Germinal center (tissue), 1 donor: ENCODE measurements around the gene IL34.

ENCODE experiments used
- DNase-seq: peaks from one replicate; pipeline ENCODE4 v3.0.0; 2012; ENCODE audit warnings: mixed read lengths, low spot score

IL34 gene

DNA sequence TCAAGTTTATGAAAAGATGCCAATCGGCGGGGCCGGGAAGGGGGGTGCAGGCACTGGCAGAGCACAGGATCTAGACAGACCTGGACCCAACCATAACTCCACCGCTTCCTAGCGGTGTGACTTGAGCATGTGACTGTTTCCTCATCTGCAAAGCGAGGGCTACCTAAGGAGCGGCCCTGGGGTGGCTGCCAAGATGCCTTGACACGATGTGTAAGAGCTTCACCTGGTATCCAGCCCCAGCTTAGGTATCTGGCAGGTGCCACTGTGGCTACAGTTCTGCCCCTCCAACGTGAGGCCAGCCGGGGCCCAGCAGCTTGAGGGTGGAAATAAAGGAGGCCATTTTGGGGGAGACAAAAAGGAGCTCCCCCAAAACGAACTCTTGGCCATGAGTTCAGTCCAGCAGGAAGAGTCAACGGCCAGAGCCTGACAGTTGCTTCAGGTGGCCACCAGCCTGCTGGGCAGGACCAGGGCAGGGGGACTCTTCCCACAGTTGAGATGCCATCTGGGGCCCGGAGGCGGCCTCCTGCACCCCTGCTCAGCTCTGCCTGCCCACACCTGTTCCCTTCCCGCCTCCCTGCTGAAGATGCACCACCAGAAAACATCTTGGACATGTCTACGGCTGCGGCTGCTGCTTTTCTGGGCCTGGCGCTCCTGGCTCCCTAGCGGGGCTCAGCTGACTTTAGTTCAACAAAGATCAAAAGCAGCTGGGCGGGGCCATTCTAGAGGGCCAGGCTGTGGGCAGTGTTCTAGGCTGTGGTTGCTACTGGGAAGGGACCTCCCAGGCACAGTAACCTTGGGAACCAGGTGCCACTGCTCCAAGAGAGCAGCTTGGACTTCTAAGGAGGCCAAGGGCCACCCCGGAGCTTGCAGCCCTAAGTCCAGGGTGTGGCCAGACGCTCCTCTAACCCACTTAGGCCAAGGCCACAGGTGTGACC, 42.9 kb downstream of the IL34 start:
- DNase-seq: no peak

DNA sequence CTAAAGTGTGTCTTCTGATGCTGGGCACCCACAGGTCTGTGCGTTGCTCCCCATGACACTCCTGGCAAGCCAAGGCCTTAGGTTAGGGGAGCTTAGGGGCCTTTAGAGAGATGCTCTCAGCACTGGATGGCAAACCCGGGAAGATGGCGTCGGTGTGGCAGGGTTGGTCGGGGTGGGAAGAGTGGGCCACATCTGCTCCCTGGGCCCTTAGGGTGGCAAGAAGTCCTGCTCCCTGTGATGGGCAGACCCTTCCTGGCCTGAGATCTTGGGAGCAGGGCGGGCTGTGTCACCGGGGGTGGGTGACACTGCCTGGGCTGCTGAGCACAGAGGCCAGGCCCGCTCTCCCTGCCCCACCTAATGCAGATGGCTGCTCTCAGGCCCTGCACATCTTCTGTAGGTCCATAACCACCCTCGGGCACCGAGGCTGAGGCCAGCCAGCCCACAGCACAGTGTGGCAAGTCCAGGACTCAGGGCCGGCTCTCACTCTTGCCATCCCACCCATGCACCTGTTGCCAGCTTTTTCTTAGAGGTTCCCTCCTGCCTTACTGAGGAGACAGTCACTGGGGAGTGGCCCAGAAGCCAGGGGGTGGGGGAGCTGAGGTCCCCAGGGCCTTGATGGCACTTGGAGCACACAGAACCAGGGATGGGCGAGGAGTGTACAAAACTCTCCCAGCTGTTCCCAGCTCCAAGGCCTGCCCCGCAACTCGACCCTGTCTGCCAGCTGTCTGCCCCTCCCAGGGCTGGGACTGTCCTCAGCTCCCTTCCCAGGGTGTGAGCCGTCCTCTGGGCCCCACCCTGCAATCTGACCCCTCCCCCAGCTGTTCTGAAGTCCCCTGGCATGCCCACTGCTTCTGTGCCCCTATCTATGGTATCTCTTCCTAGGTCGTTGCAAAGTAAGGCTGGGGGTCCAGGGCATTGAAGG, 43.9 kb downstream of the IL34 start:
- no peak for DNase-seq

DNA sequence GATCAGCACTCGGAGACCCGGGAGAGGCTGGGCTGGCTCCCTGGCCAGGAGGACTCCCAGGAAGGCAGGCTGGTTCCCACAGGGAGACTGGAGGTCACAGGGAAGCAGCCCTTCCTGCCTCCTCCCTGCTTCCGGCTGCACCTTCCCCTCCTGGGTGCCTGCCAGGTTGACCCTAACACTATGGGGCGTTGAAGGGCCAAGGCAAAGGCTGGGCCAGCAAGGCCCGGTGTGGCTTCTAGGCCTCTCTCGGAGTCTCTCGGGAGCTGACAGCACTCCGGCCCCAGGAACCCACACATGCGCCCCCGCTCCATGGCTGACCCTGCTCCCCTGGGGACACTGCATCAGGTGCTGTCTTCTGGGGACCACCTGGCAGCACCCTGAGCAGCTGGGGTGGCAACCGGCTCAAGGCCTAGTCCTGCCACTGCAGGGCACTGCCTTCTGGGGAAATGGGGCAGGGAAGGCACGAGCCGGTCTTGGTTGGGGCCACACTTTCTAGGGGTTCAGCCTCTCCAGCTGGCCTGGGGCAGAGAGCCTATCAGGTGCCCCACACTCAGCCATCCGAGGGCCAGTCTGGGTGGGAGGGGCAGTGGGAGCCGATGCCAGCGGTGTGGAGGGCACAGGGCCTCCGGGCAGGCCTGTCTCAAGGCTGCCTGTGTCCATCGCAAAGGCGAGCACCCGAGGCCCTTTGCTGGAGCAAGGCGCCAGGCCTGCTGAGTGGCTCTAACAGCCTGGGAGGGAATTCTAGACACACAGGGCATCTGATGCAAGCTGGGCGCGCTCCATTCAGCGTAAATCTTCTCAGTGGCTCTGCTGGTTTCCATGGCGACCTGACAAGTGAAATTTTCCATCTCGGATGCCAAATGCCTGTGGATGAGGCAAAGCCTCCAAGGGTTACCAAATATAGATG, 45.1 kb downstream of the IL34 start:
- no peak for DNase-seq

DNA sequence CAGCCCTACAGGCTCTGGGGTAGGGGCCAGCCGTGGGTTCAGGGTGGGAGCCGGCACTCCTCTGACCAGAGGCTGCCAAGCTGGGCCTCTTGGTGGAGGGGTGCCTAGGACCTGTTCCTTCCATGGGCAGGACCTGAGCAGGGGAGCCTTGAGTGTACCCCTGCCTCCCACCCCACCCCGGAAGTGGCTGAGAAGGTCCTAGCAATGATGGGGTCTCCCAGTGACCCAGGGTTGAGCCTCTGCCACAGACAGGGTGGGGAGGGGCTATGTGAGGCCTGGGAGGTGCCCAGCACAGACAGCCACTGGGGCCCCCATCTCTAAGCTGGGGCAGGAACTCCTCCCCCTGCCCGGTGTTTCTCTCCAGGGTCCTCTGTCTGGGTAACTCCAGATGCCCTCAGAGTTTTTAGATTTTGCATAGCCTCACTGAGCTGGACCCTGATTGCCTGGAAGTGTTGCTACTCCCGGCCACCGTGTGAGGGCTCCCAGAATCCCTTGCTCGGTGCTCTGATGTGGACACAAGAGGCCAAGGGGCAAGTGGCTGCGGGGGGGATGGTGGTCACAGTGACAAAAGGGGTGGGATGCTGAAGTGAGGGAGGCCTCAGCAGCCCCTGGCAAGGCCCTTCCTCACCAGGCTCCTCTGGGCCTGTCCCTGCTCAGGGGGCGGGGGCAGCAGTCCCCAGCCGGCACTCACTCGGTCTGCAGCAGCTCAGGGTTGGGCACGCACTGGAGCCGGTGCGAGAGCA, 45.9 kb downstream of the IL34 start:
- no peak for DNase-seq

GRCh38 chr16:70692873-70693671, 46.7 kb downstream of the IL34 start:
- no peak for DNase-seq

- DNase-seq: no peak
Measured at GRCh38 chr16:70694088-70694867, 47.9 kb downstream of the IL34 start.

DNA sequence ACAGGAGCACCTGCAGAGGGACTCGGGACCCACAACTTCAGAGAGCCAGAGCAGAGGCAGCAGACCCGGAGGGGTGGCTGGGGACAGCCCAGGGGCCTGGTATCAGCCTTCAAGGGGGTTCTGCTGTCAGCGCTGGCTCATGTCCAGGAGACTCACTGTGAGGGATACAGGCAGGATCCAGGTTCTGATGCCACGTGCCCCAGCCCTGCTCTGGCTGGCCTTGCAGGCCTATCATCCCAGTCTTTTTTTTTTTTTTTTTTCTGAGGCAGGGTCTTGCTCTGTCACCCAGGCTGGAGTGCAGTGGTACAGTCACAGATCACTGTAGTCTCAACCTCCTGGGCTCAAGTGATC, 48.5 kb downstream of the IL34 start:
- no peak for DNase-seq

DNA sequence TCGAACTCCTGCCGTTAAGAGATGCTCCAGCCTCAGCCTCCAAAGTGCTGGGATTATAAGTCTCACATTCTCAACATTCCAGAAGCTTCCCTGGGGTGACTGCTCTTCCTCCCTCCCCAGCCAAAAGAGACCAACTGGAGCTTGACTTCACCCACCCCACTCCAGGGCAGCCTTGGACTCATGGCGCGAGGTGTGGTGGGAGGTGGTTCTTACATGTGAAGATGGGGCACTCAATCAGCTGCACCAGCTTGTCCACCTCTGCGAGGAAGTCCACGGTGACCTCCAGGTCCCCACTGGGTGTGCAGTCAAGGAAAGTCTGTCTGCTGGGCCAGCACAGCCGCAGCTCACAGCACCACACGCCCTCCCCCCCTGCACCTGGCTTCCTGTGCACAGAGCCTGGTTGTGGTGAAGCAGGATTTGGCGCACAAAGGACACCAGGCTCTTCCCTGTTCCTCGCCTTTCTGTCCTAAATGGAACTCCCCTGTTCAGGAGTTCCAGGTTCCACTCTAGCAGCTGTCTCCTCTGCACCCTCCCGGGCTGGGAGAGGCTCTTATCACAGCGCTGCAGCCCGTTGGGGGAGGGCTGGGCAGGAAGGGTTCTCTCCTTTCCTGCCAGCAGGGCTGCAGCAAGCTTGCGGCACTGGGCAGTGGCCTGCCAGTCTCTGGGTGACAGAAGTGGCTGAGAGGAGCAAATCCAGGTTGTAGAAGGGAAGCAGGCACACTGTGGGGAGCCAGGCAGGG, 49.1 kb downstream of the IL34 start:
- no peak for DNase-seq

GRCh38 chr16:70696355-70696754, 50.0 kb downstream of the IL34 start:
- DNase-seq: no peak

- DNase-seq: no peak
Measured at GRCh38 chr16:70696952-70697593, 50.7 kb downstream of the IL34 start.

DNA sequence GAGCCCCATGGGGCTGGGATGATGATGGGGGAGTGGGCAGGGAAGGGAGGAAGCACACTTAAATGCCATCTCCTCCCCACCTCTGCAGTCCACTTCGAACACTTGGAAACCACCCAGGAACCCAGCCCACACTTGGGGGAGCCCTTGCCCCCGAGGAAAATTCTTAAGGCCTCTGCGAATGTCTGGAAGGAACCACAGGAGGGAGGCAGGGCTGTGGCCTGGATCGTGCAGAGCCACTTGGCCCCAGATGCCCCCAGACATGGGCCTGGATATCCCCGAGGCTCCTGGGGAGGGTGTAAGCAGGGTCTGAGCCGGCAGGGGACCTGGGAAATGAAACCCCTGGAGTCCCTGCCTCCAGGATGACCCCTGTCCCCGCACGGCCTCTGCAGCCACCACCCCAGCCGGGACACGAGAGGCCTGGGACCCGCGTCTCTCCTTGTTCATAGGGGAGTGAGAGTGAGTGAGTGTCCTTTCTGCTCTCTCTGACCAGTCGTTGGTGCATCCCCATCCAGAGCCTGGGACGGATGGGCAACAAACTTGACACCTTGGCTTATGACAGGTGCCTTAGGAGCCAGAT, 51.3 kb downstream of the IL34 start:
- DNase-seq: no peak

DNA sequence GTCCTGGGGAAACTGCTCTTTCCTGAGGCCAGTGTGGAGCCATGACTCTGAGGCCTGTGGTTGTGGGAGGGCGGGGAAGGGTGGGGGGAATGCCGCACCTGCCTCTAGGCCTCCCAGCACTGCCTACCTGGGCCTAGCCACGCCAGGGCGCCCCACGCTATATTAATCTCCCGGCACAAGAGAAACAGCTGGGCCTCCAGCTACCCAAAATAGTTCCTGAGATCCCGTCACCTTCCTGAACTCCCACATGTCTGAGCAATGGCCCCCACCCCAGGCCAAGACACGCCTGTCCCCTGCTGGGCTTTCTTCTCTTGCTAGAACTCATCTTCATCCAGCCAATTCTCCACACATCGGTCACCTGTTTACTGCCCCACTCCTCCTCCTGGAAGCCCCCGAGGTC, 52.5 kb downstream of the IL34 start:
- DNase-seq: no peak

- no peak for DNase-seq
Measured at GRCh38 chr16:70699696-70700095, 53.3 kb downstream of the IL34 start.

DNA sequence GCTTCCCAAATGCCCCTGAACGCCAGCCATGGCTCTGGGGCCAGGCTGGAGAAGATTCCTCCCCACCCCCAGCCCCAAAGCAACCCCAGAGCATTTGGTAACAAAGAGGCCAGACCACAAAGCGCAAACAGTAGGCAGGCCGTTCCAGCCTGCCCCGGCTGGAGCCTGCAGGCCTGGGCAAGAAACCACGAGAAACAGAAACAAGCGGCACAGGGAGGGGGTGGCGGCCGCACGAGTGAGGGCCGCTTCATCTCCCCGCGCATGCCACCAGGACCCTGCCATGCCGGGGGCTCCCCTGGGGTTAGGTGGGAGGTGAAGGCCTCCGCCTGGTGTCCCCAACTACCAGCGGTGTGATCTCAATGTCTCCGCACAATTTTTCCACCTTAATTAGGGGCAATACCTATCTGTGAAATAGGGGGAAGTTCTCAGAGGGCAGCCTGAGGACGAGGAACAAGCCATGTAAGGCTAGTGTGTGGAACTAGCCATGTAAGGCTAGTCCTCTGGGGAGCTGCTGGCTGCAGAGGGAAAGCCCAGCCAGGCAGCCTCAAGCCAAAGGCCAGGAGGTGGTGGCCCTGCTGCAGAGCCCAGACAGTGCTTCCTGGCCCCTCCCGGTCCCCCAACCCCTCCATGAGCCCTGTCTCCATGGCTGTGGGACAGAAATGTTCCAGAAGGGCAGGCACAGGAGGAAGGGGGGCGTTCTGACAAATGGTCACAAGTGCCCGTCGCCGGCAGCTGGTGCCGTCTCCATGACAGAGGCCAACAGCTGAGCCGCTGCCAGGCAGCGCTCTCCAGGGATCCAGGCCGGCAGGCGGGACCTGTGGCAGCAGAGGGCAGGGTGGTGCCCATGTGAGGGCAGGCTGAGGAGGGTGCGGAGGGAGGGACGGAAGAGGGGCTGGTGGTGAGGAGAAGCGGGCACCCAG, 54.0 kb downstream of the IL34 start:
- no peak for DNase-seq

DNA sequence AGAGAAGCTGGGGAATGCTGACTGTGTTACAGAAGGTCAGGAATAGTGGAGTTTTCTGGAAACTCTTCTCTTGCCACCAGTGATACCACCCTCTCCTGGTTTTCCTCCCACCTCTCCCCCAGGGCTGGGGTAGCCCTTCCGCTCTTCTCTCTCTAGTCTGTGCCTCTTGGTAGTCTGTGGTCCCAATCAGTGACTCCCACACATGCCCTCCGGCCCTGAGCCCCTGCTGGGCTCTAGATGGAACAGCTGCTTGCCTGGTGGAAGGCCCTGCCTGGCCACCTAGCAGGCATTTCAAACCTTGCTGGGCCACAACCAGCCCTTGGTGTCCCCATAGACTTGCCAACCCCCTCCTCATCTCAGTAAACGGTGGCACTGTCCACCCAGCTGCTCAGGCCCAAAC, 54.7 kb downstream of the IL34 start:
- DNase-seq: no peak

DNA sequence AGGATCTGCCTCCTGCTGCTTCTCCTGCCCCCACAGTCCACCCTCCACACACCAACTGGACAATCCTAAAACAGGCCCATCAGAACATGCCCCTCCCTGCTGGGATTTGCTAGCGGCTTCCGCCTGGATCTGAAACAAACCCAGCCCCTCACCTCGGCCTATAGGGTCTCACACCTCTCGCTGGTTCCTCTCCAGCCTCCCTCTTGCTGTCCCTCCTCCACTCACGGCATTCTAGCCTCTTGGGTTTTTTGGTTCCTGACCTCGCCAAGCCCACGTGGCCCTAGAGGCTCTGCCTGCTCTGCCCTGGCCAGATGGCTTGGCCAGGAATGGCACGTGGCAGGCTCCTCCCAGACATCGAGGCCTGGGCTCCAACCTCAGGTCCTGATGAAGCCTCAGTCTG, 55.2 kb downstream of the IL34 start:
- no peak for DNase-seq

DNA sequence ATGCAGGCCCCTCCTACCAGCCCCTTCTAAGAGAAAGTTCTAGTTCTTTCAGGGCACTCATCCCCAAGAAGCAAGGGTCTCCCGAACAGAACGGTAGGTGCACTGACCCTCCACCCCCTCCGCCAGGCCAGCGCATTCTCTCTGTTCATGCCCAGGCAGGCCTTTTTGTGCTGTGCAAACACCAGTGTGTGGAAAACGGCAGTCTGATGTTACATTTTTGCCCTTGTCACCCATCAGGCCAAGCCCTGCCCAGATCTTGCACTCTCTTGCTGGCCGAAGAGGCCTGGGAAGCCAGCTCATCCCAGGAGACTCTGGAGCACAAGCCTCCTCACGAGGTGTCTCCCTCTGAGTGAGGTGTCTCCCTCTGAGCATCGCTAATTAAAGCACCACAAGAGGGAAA, 55.6 kb downstream of the IL34 start:
- no peak for DNase-seq
